Measurements from ENCODE around the gene CD9.

DNA sequence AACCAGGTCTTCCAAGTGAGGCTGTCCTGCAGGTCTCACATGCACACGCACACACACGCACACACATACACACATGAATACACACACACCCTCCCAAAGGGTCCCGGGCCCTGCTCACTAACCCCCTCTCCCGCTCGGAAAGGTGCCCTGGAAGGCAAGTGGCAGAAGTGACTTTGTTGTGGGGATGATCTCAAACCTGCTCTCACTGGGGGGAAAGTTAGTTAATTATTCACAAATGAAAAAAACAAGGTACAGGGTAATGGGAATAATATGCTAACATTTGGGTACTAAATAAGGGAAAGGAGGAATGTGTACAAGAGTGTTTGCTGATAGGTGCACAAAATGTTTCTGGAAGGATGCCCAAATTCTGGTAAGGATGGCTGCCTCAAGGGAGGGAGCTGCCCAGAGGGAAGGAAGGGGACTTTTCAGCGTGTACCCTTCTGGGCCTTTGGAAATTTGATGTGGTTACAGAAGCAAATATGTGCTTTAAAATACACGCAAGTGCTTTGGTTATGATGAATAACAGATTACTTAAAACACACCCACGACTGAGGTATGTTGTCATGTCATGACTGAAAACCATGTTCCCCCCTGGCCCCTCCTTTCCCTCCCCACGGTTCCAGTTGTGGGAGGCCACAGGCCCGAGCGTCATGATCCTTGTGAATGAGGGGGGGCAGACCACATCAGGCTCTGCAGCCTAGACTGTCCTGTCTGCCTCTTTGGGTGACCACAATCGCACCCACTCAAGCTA, 66.9 kb downstream of the CD9 start:
- TF ChIP-seq EZH2 (IDR thresholded peaks at IDR 0.05; ENCODE audit: low read length), result no peak
- TF ChIP-seq, protein P1, sequence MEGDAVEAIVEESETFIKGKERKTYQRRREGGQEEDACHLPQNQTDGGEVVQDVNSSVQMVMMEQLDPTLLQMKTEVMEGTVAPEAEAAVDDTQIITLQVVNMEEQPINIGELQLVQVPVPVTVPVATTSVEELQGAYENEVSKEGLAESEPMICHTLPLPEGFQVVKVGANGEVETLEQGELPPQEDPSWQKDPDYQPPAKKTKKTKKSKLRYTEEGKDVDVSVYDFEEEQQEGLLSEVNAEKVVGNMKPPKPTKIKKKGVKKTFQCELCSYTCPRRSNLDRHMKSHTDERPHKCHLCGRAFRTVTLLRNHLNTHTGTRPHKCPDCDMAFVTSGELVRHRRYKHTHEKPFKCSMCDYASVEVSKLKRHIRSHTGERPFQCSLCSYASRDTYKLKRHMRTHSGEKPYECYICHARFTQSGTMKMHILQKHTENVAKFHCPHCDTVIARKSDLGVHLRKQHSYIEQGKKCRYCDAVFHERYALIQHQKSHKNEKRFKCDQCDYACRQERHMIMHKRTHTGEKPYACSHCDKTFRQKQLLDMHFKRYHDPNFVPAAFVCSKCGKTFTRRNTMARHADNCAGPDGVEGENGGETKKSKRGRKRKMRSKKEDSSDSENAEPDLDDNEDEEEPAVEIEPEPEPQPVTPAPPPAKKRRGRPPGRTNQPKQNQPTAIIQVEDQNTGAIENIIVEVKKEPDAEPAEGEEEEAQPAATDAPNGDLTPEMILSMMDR (optimal IDR thresholded peaks at IDR 0.05 in 1 of 3, IDR thresholded peaks at IDR 0.05 in 1 of 3, conservative IDR thresholded peaks at IDR 0.05 in 1 of 3; ENCODE audit: extremely low read depth in 1 of 3, insufficient read depth in 2 of 3, low read length in 3 of 3), result no peak
